Measurements from ENCODE around the gene COG4.
"Not testable (repeated sequence)": the region's sequence is repeated elsewhere in the genome, so short reads cannot be mapped to it uniquely, and the experiment has no call there.

The COG4 gene

GRCh38 chr16:70523076-70523742, at the start of gene COG4:
TSS of gene COG4 (minus strand) at chr16:70523554. CDS start at chr16:70523543, 11 bp downstream.
- DNase-seq = peak; percentile 73 to 96 (median 86)

GRCh38 chr16:70572926-70573270, 49.5 kb upstream of the COG4 start:
- no peak for DNase-seq

GRCh38 chr16:70572050-70572925, 48.9 kb upstream of the COG4 start:
- DNase-seq = no peak

GRCh38 chr16:70571623-70572022, 48.3 kb upstream of the COG4 start:
- no peak for DNase-seq

- no peak for DNase-seq
These were observed 47.7 kb upstream of the COG4 start for GRCh38 chr16:70570967-70571570.

GRCh38 chr16:70569752-70570151, 46.4 kb upstream of the COG4 start:
- DNase-seq = no peak

GRCh38 chr16:70568601-70569237, 45.4 kb upstream of the COG4 start:
- no peak for DNase-seq

GRCh38 chr16:70565053-70565452, 41.7 kb upstream of the COG4 start:
- DNase-seq = no peak

GRCh38 chr16:70563636-70564035, 40.3 kb upstream of the COG4 start:
- DNase-seq = no peak

GRCh38 chr16:70561623-70562022, 38.3 kb upstream of the COG4 start:
- DNase-seq = no peak

GRCh38 chr16:70556063-70556462, 32.7 kb upstream of the COG4 start:
- DNase-seq = no peak

GRCh38 chr16:70553645-70554044, 30.3 kb upstream of the COG4 start:
- DNase-seq = no peak

GRCh38 chr16:70552675-70553074, 29.3 kb upstream of the COG4 start:
- no peak for DNase-seq

- no peak for DNase-seq
These were observed 28.4 kb upstream of the COG4 start for GRCh38 chr16:70551788-70552187.

- DNase-seq = no peak
These were observed 26.7 kb upstream of the COG4 start for GRCh38 chr16:70550082-70550481.

GRCh38 chr16:70548936-70549335, 25.6 kb upstream of the COG4 start:
- DNase-seq = no peak

GRCh38 chr16:70544548-70544947, 21.2 kb upstream of the COG4 start:
- DNase-seq = no peak

- no peak for DNase-seq
These were observed 17.6 kb upstream of the COG4 start for GRCh38 chr16:70540994-70541393.

- no peak for DNase-seq
These were observed 11.6 kb upstream of the COG4 start for GRCh38 chr16:70534971-70535370.

- DNase-seq = not testable (repeated sequence)
These were observed 6.6 kb upstream of the COG4 start for GRCh38 chr16:70529954-70530353.

- DNase-seq = peak in 1 of 3 experiments; percentile 35
These were observed 5.9 kb upstream of the COG4 start for GRCh38 chr16:70529051-70529777.

GRCh38 chr16:70527315-70527996, 4.1 kb upstream of the COG4 start:
- no peak for DNase-seq
